Muscle of back (tissue), 13 donors: ENCODE data around the gene PAX3. TPM values are rescaled to one million over a fixed set of nuclear protein-coding genes. Genes with fewer than 3 reads are reported as not detected.

Experiments used
- DNase-seq, 3 donors: peaks; one replicate each; pipeline versions ENCODE4 v3.0.0 to v3.0.0-alpha.2; 2013
- long read RNA-seq, 9 donors: transcript quantifications; one replicate each; lab custom pipeline, GENCODE V29; 2026
- polyA plus RNA-seq, 10 donors: library from polyadenylated mRNA; unstranded; fragments of 120-200 nt; gene quantifications; one replicate each; pipeline ENCODE4 v1.2.1, GENCODE V29; 2013; ENCODE audit not compliant: insufficient read length in 10 of 10

The PAX3 gene
- polyA plus RNA-seq = 1 to 10 TPM in 6 of 10 donors, under 1 TPM in 4; 0.20 to 3.9 (median 2.2) TPM
- long read RNA-seq, donor 1 = 0 reads
- long read RNA-seq, donor 2, partial matches to known transcripts = 0 of 1 reads
- long read RNA-seq, donor 2, other reads (novel, unspliced or antisense) = 0 of 1 reads
- long read RNA-seq, donor 3 = 0 reads
- long read RNA-seq, donor 4, partial matches to known transcripts = 0 of 1 reads
- long read RNA-seq, donor 4, other reads (novel, unspliced or antisense) = 0 of 1 reads
- long read RNA-seq, donor 5 = 0 reads
- long read RNA-seq, donor 6 = 0 reads
- long read RNA-seq, donor 7 = 0 reads
- long read RNA-seq, donor 8 = 0 reads
- long read RNA-seq, donor 9 = 0 reads

DNA sequence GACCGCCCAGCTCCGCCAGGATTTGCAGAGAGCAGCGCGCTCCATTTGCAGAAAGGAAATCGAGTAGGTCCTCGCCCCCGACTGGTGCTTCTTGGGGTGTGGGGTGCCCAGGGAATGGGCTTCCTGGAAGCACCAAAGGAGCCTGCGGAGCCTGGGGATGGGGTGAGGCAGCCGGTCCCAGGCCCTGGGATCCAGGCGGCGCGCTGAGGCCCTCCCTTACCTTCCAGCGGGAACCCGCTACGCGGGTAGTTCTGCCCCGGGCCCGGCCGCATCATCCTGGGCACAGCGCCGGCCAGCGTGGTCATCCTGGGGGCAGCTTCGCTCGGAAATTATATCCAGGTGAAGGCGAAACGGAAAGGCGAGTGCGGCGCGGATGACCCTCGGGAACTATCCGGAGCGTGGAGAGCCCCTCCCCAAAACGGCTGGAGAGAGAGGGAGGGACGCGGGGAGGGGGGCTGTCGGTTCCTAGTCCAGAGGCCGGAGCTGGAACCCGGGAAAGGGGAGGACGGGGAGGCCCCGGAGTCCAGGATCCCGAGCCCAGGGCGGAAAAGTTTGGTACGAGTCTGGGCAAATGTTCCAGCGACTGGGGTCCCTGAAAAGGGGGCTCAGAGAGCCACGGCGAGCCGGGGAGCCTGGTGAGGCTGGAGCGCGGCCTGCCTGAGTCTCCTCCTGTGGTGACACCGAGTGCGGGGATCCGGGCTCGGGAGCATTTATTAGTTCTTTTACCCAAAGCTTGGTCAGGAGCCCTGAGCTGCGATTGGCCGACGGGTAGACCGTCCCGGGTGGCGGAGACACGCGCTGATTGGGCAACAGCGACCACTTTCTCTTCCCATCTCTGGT lies at the start of gene PAX3:
Gene PAX3 (minus strand): TSS at position 688 of the 840 bp plus-strand sequence. CDS start 383 bp downstream, at position 305.
- DNase-seq = peak in 2 of 3 donors; percentile 69 to 70

GRCh38 chr2:222341331-222341730 lies 42.5 kb upstream of the PAX3 start:
- DNase-seq = no peak

DNA sequence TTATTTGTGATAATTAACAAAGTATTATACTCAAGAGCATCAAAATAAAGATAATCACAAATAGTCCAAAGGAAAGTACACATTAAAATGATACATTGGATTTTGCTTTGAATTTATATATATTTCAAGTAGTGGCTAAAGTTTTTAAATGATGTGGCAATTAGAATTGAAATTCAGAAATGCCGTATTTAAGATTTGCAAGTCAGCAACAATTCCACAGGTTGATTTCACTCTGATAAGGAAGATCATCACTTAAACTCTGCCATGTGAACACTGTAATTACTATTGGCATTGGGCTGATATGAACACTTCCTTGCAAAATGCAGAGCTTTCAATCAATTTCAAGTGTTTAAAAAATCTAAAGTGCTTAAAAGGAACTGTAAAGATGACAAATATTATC lies 39.6 kb upstream of the PAX3 start:
- DNase-seq = no peak

DNA sequence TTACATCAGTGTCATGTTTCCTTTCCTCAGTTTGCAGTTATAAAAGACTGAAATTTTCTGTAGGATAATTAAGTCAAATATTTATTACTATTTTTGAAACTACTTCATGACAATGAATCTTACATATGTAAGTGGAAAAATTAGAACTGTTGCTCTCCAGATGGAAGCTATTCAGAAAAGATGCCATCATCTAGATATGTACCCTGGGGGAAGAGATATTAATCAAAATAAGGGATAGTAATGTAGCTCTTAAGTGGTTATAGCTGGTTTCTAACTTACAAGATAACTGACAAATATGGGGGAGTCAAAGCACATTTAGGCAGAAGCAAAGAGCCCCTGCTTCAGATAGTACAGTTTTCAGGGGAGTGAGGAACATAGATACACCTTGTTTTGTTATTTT lies 38.1 kb upstream of the PAX3 start:
- no peak for DNase-seq

- DNase-seq = no peak
Observed at GRCh38 chr2:222336442-222336841, 37.6 kb upstream of the PAX3 start.

DNA sequence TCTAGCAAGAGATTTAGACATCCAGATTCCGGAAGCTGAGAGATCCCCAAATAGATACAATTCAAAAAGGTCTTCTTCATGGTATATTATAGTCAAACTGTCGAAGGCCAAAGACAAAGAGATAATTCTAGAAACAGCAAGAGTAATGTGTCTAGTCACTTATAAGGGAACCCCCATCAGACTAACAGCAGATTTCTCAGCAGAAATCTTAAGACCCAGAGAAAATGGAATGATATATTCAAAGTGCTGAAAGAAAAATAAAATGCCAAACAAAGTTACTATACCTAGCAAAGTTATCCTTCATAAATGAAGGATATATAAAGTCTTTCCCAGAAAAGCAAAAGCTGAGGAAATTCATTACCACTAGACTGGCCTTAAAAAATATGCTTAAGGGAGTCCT lies 36.1 kb upstream of the PAX3 start:
- DNase-seq = no peak

GRCh38 chr2:222333397-222333796 lies 34.6 kb upstream of the PAX3 start:
- DNase-seq = no peak

- DNase-seq = no peak
Observed at GRCh38 chr2:222332116-222332515, 33.3 kb upstream of the PAX3 start.

DNA sequence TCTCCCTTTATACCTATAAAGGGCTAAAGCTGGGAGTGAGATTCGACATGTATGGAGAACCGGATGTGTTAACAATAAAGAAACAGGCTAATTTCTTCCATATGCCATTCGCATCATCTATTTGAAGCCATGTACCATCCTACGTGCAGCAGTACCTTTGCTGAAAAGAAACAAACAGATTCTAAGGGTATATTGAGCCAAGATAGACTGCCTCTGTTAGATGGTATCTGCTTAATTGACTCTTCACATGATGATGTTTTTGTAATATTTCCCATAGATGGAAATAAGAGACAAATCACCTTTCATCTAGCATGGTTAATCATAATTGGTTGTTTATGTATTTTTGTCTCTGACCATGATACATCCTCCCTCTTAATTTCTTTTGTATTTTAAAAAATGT lies 32.1 kb upstream of the PAX3 start:
- DNase-seq = no peak

DNA sequence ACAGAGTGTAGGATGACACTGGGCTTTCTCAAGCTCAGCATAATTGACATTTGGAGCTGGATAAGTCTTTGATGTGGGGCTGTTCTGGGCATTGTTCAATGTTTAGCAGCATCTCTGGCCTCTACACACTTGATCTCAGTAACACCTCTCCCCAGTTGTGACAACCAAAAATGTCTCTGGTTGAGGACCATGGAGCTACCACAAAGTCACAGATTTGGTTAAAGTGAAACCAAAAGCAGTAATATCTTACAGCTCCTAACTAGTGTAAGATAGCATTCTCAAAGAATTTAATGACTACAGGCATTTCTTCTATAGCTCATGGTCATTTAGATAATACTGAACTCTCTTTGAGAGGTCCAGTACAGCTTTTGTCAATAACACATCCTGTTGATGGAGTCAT lies 23.4 kb upstream of the PAX3 start:
- DNase-seq = no peak

GRCh38 chr2:222320436-222321395 lies 21.9 kb upstream of the PAX3 start:
- DNase-seq = peak in 1 of 3 donors; percentile 61

GRCh38 chr2:222319586-222320435 lies 21.0 kb upstream of the PAX3 start:
- DNase-seq = peak in 1 of 3 donors; percentile 65

DNA sequence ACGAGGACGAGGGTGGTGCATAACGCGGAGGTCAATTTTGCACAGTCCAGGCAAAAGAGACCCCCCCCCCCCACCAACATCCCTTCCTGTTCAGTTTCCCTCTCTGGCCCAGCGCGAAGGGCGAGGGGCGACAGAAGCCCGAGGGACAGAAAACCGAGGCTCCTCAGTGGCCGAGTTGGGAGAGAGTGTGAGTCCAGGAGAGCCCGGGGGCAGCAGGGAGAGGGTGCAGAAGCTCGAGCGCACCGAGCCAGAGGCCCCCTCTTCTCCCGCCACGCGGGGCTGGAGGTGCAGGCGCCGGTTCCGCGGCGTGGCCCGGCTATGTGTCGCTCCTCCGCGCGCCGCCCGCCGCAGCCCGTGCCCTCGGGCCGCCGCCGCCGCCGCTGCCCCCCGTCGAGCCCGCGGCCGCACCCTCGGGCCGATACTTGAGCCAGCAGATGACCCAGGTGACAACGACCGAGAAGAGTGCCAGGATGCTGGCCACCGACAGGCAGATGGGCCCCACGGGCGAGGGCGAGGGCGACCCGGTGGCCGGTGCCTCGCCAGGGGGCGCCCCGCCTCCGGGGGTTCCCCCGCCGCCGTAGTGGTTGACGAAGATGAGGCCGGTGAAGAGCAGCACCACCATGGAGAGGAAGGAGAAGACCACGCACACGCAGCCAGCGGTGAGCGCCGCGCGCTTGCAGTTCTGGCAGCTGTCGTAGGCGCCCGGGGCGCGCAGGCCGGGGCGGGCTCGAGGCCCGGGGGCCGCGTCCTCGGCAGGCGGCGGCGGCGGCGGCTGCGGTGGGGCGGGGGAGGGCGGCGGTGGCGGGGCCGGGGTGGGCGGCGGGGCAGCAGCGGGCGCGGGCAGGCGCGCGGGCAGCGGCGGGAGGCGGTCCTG lies 20.2 kb upstream of the PAX3 start:
- DNase-seq = peak in 1 of 3 donors; percentile 62

- DNase-seq = peak; percentile 58 to 86 (median 66)
Observed at GRCh38 chr2:222318026-222318711, 19.4 kb upstream of the PAX3 start.

GRCh38 chr2:222315443-222316121 lies 16.8 kb upstream of the PAX3 start:
- DNase-seq = no peak

GRCh38 chr2:222313816-222314215 lies 15.0 kb upstream of the PAX3 start:
- DNase-seq = peak in 1 of 3 donors; percentile 47

- peak in 1 of 3 donors; percentile 43 for DNase-seq
Observed at GRCh38 chr2:222311978-222312738, 13.4 kb upstream of the PAX3 start.
